ENCODE data around the gene BRD3. TPM values are rescaled to one million over a fixed set of nuclear protein-coding genes. Genes with fewer than 3 reads are reported as not detected.

BRD3 gene
- total RNA-seq, 2 experiments from 2014 or later: 3.1 to 16.3 TPM

GRCh38 chr9:134030821-134031470 lies 36.9 kb downstream of the BRD3 start:
- Histone ChIP-seq H3K4me3 (ENCODE audit: low read depth, low read length, poor library complexity, severe bottlenecking) (no peak overlapping the region), H3K9me2 (ENCODE audit: insufficient read depth, low read length) (no peaks in the 10 kb centered on the region), H3K79me2 (ENCODE audit: insufficient read depth, low read depth, low read length) (no peaks in the 10 kb centered on the region), H3K27ac (ENCODE audit: low read depth, low read length, poor library complexity, severe bottlenecking) (no peak overlapping the region), H3K9me3 (ENCODE audit: low read length) (no peaks in the 10 kb centered on the region), H3K4me1 (ENCODE audit: insufficient read depth, low read length, poor library complexity, severe bottlenecking) (peaks cover 8% of the 10 kb centered on the region), H2AFZ (ENCODE audit: low read length) (no peak overlapping the region), H3K36me3 (ENCODE audit: insufficient read depth, low read length) (peaks cover 18% of the 10 kb centered on the region; the same call in 1 of the 2 replicates), H3K4me2 (ENCODE audit: low read length) (no peak overlapping the region), H4K20me1 (ENCODE audit: insufficient read depth, low read length) (no peaks in the 10 kb centered on the region)
- ChIA-PET CTCF (ENCODE audit: unreplicated experiment) (no interaction called here), POLR2A (interaction anchor here (0.6 kb wide), 1 partner anchor 112 kb away, joined by 6 read pairs; no protein-coding TSS in a partner anchor)
- no peak for TF ChIP-seq EZH2phosphoT487 (IDR thresholded peaks at IDR 0.05; ENCODE audit: borderline replicate concordance, low read depth, low read length)
- no peak for TF ChIP-seq CTCF (conservative IDR thresholded peaks at IDR 0.05; ENCODE audit: low read length)
- BruUV-seq (replicated peaks): no TSS peak
- intact Hi-C loops (cut with micrococcal nuclease; ENCODE audit: unreplicated experiment): no loop called here
- no peak for DNase-seq (ENCODE audit: low spot score)

GRCh38 chr9:134029248-134030226 lies 38.3 kb downstream of the BRD3 start:
- Histone ChIP-seq H3K79me2 (ENCODE audit: insufficient read depth, low read depth, low read length) (no peaks in the 10 kb centered on the region), H3K27ac (ENCODE audit: low read depth, low read length, poor library complexity, severe bottlenecking) (no peak overlapping the region), H3K4me1 (ENCODE audit: insufficient read depth, low read length, poor library complexity, severe bottlenecking) (peaks cover 12% of the 10 kb centered on the region), H3K36me3 (ENCODE audit: insufficient read depth, low read length) (peaks cover 18% of the 10 kb centered on the region; the same call in 1 of the 2 replicates), H3K9me2 (ENCODE audit: insufficient read depth, low read length) (no peaks in the 10 kb centered on the region), H4K20me1 (ENCODE audit: insufficient read depth, low read length) (no peaks in the 10 kb centered on the region), H2AFZ (ENCODE audit: low read length) (no peak overlapping the region), H3K4me2 (ENCODE audit: low read length) (no peak overlapping the region), H3K4me3 (ENCODE audit: low read depth, low read length, poor library complexity, severe bottlenecking) (no peak overlapping the region), H3K9me3 (ENCODE audit: low read length) (no peaks in the 10 kb centered on the region)
- intact Hi-C loops (cut with micrococcal nuclease; ENCODE audit: unreplicated experiment): loop anchor here (5.0 kb wide), 2 partner anchors 38 to 108 kb away; partner anchors contain the start of genes BRD3 and WDR5
- TF ChIP-seq EZH2phosphoT487 (IDR thresholded peaks at IDR 0.05; ENCODE audit: borderline replicate concordance, low read depth, low read length): no peak
- no peak for DNase-seq (ENCODE audit: low spot score)
- no TSS peak for BruUV-seq (replicated peaks)
- ChIA-PET CTCF (ENCODE audit: unreplicated experiment) (no interaction called here), POLR2A (no interaction called here)

GRCh38 chr9:134028575-134029247 lies 39.1 kb downstream of the BRD3 start:
- no peaks in the 10 kb centered on the region for H4K20me1 ChIP-seq (ENCODE audit: insufficient read depth, low read length)
- no peak overlapping the region for H3K4me3 ChIP-seq (ENCODE audit: low read depth, low read length, poor library complexity, severe bottlenecking)
- intact Hi-C loops (cut with micrococcal nuclease; ENCODE audit: unreplicated experiment): loop anchor here (5.0 kb wide), 2 partner anchors 39 to 109 kb away; partner anchors contain the start of genes BRD3 and WDR5
- TF ChIP-seq CTCF (conservative IDR thresholded peaks at IDR 0.05; ENCODE audit: low read length): no peak
- no peak for TF ChIP-seq EZH2phosphoT487 (IDR thresholded peaks at IDR 0.05; ENCODE audit: borderline replicate concordance, low read depth, low read length)
- peaks cover 12% of the 10 kb centered on the region for H3K4me1 ChIP-seq (ENCODE audit: insufficient read depth, low read length, poor library complexity, severe bottlenecking)
- H3K9me2 ChIP-seq (ENCODE audit: insufficient read depth, low read length): no peaks in the 10 kb centered on the region
- peaks cover 18% of the 10 kb centered on the region; the same call in 1 of the 2 replicates for H3K36me3 ChIP-seq (ENCODE audit: insufficient read depth, low read length)
- H2AFZ ChIP-seq (ENCODE audit: low read length): no peak overlapping the region
- POLR2A ChIA-PET: no interaction called here
- H3K79me2 ChIP-seq (ENCODE audit: insufficient read depth, low read depth, low read length): no peaks in the 10 kb centered on the region
- no peak overlapping the region for H3K27ac ChIP-seq (ENCODE audit: low read depth, low read length, poor library complexity, severe bottlenecking)
- CTCF ChIA-PET (ENCODE audit: unreplicated experiment): no interaction called here
- no peak for DNase-seq (ENCODE audit: low spot score)
- H3K4me2 ChIP-seq (ENCODE audit: low read length): no peak overlapping the region
- BruUV-seq (replicated peaks): no TSS peak
- H3K9me3 ChIP-seq (ENCODE audit: low read length): no peaks in the 10 kb centered on the region
